Cardiac muscle cell (in vitro differentiated cells and primary cell): ENCODE results near the gene PSMB7. TPM values are rescaled to one million over a fixed set of nuclear protein-coding genes. Genes with fewer than 3 reads are reported as not detected.

Experiments used
- DNase-seq, 2 donors: peaks; one replicate each; pipeline versions ENCODE4 v3.0.0 to v3.0.0-alpha.2; 2010 to 2017; ENCODE audit warnings: low read depth in 1 of 2, low spot score in 1 of 2
- H3K27ac ChIP-seq: fragments of 200-600 bp; sonication (generic); 2 replicates; pipeline ENCODE4 v1.5.1; 2016
- H3K27me3 ChIP-seq: fragments of 200-600 bp; sonication (generic); 2 replicates; pipeline ENCODE4 v1.6.0; 2016; ENCODE audit warnings: control low read depth
- H3K36me3 ChIP-seq: fragments of 200-600 bp; sonication (generic); 2 replicates; pipeline ENCODE4 v1.5.1; 2016; ENCODE audit warnings: control low read depth
- H3K4me1 ChIP-seq: fragments of 200-600 bp; sonication (generic); 2 replicates; pipeline ENCODE4 v1.8.1; 2017; ENCODE audit warnings: low read depth, mild to moderate bottlenecking, mixed run types
- H3K4me3 ChIP-seq: fragments of 200-600 bp; sonication (generic); 2 replicates; pipeline ENCODE4 v1.5.1; 2016; ENCODE audit warnings: mild to moderate bottlenecking
- H3K9me3 ChIP-seq: fragments of 200-600 bp; sonication (generic); 2 replicates; pipeline ENCODE4 v1.5.1; 2017; ENCODE audit warnings: low read depth, mild to moderate bottlenecking, control low read depth
- polyA plus RNA-seq: library from polyadenylated mRNA; unstranded; fragments of >200 nt; fragmentation: Nextera tagmentation; extraction: Ambion mirVana; gene quantifications from 2 replicates; pipeline ENCODE4 v1.2.1, GENCODE V29; 2016
- total RNA-seq: library from RNA; depleted of rRNA; stranded (reverse); fragments of >200 nt; gene quantifications from 2 replicates; pipeline ENCODE4 v1.2.3, GENCODE V29; 2016
- TF ChIP-seq, protein P1 (sequence below): IDR thresholded peaks from 2 replicates; pipeline ENCODE4 v1.5.1; 2012; ENCODE audit warnings: low read depth, mild to moderate bottlenecking, low read length

Gene PSMB7
- total and polyA plus RNA-seq, 2 experiments from 2014 or later, result 160 to 282 TPM

DNA sequence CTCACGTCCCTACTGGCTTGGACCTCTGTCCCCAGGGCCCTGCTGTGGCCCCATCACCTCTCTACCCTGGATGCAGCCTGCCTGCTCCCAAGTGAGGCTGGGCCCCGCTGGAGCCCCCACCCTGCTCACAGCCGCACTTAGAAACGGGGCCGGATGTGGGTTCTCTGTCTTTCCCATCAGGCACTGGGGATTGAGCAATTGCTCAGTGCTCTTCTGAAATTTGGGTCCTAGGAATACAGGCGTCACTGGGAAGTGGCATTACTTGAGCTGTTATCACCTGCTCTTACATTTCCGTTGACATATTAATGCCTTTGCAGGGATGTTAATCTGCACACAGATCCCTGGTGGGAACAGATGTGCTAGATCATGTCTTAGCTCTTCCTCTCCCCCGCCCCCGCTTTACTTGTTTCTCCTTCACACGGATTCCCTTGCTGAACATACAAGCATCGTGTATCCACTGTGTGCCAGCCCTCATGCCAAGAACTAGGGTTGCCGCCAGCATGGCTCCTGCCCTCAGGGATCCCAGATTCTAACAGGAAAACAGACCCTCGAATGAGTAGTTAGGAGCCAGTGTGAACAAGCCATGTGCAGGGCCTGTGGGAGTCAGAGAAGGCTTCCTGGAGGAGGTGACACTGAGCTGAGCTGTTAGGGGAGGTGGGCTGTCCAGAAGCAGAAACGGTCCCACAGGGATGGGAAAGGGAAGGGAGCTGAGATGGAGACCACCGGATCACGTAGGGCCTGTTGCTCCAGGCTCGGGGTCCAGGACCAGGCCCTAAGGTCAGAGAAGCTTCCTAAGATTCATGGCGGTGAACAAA is 92.4 kb downstream of the PSMB7 start:
- H3K4me3 ChIP-seq, result no peak overlapping the region
- no peaks in the 10 kb centered on the region for H3K9me3 ChIP-seq
- TF ChIP-seq, protein P1, sequence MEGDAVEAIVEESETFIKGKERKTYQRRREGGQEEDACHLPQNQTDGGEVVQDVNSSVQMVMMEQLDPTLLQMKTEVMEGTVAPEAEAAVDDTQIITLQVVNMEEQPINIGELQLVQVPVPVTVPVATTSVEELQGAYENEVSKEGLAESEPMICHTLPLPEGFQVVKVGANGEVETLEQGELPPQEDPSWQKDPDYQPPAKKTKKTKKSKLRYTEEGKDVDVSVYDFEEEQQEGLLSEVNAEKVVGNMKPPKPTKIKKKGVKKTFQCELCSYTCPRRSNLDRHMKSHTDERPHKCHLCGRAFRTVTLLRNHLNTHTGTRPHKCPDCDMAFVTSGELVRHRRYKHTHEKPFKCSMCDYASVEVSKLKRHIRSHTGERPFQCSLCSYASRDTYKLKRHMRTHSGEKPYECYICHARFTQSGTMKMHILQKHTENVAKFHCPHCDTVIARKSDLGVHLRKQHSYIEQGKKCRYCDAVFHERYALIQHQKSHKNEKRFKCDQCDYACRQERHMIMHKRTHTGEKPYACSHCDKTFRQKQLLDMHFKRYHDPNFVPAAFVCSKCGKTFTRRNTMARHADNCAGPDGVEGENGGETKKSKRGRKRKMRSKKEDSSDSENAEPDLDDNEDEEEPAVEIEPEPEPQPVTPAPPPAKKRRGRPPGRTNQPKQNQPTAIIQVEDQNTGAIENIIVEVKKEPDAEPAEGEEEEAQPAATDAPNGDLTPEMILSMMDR, result no peak
- no peaks in the 10 kb centered on the region for H3K27me3 ChIP-seq
- H3K36me3 ChIP-seq, result no peaks in the 10 kb centered on the region
- H3K27ac ChIP-seq, result no peak overlapping the region
- peak in 1 of 2 donors; percentile 78 for DNase-seq
- H3K4me1 ChIP-seq, result no peaks in the 10 kb centered on the region

DNA sequence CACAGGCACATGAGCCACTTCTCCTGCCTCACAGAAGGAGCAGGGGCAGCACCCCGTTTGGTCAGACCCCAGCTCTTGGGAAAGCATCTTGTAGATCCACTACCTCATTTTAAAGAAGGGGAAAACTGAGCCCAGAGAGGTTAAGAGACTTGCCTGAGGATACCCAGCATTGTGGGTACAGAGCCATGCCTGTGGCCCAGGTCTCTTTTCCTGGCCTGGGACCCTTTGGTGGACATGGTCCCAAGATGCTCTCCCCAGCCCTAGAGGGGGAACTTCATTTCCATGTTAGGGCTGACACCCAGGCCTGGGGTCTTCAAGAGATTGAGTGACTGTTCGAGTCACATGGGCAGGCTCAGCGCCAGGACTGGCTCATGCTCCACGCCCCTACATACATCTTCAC is 93.3 kb downstream of the PSMB7 start:
- no peaks in the 10 kb centered on the region for H3K9me3 ChIP-seq
- H3K4me3 ChIP-seq, result no peak overlapping the region
- TF ChIP-seq, protein P1, result no peak
- no peak overlapping the region for H3K27ac ChIP-seq
- no peaks in the 10 kb centered on the region for H3K27me3 ChIP-seq
- H3K36me3 ChIP-seq, result no peaks in the 10 kb centered on the region
- DNase-seq, result no peak
- no peaks in the 10 kb centered on the region for H3K4me1 ChIP-seq

DNA sequence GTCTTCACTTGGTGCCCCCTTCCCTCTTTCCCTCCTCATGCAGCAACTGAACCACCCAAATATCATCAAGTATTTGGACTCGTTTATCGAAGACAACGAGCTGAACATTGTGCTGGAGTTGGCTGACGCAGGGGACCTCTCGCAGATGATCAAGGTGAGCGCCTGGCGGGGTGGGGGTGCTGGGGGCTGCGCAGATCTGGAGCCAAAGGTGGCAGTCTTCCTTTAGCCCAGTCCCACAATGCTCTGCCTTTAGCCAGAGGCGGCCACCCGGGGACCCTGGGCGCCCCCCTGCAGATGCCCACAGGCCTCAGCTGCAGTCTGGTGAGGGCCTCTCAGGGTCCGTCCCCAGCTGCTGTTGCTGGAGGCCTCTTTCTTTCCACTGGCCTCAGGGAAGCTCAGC is 93.8 kb downstream of the PSMB7 start:
- no peak overlapping the region for H3K27ac ChIP-seq
- no peaks in the 10 kb centered on the region for H3K36me3 ChIP-seq
- H3K27me3 ChIP-seq, result no peaks in the 10 kb centered on the region
- DNase-seq, result no peak
- H3K4me1 ChIP-seq, result no peaks in the 10 kb centered on the region
- H3K9me3 ChIP-seq, result no peaks in the 10 kb centered on the region
- no peak overlapping the region for H3K4me3 ChIP-seq
- TF ChIP-seq, protein P1, result no peak

DNA sequence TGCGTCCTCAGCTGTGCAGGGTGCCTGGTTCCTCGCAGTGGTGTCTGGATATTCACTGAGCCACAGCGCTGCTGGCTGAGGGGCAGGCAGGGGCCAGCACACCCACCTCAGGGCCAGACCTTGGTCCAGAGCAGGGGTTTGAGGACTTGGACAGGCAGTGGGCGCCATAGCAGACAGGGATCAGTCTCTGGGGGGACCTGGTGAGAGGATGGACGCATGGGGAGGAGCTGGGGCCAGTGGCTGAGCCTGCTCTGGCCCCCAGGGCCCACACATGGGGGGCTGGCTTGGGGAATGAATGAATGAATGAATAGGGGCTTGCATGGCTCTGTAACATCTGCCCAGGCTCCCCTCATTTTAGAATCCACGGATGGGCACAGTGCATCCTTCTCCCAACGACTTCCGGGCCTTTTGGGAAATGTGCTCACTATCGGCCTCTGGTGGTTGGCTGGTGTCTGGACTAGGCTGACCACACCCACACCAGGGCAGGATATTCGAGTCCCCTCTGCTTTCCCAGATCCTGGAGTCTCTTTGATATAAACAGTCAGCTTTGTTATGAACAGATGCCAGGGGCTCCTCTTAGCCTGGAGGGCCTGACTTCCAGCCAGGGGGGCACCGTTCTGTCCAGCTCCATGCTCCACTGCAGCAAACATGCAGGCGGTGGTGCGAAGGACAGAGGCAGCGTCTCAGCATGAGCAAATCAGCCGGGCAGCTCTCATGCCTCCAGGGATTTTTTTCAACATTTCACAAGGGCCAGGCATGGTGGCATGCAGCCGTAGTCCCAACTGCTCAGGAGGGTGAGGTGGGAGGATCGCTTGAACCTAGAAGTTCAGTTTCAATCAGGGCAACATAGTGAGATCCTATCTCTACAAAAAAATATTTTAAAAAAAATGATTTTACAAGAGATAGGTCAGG is 94.9 kb downstream of the PSMB7 start:
- H3K4me3 ChIP-seq, result no peak overlapping the region
- no peaks in the 10 kb centered on the region for H3K9me3 ChIP-seq
- H3K27me3 ChIP-seq, result no peaks in the 10 kb centered on the region
- no peak overlapping the region for H3K27ac ChIP-seq
- no peaks in the 10 kb centered on the region for H3K36me3 ChIP-seq
- TF ChIP-seq, protein P1, result peak; percentile 97
- no peaks in the 10 kb centered on the region for H3K4me1 ChIP-seq
- peak; percentile 66 to 74 for DNase-seq

DNA sequence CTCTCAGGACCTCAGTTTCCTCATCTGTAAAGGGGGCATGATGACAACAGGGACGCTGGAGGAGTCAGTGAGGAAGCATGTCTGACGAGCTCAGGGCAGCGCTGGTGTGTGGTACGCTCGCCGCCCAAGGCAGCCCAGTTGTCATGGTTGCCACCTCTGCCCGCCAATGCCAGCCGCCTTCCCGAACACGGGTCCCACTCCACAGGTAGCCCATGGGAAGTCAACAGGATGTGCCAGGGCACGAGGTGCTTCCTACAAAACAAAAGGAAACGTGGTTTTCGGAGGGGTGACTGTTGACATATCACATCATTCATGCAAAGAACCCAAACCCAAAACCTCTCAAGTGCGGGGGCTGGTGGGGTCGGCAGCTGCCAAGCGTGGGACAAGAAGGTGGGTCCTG is 99.4 kb downstream of the PSMB7 start:
- Histone ChIP-seq H3K4me1 (no peaks in the 10 kb centered on the region), H3K9me3 (no peaks in the 10 kb centered on the region), H3K4me3 (no peak overlapping the region), H3K27ac (no peak overlapping the region), H3K36me3 (no peaks in the 10 kb centered on the region), H3K27me3 (no peaks in the 10 kb centered on the region)
- TF ChIP-seq, protein P1, result no peak
- DNase-seq, result no peak
